ENCODE data around the gene PSMA8.
"Not testable (repeated sequence)": the region's sequence is repeated elsewhere in the genome, so short reads cannot be mapped to it uniquely, and the experiment has no call there.

Gene PSMA8

GRCh38 chr18:26238718-26239117 is 105.0 kb downstream of the PSMA8 start:
- DNase-seq: not testable (repeated sequence)

DNA sequence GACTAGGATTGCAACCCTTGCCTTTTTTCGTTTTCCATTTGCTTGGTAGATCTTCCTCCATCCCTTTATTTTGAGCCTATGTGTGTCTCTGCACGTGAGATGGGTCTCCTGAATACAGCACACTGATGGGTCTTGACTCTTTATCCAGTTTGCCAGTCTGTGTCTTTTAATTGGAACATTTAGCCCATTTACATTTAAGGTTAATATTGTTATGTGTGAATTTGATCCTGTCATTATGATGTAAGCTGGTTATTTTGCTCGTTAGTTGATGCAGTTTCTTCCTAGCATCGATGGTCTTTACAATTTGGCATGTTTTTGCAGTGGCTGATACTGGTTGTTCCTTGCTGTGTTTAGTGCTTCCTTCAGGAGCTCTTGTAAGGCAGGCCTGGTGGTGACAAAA is 108.7 kb downstream of the PSMA8 start:
- not testable (repeated sequence) for DNase-seq
